GM23338 (cell line): Measurements from ENCODE around the gene ARHGEF25. TPM values are rescaled to one million over a fixed set of nuclear protein-coding genes. Genes with fewer than 3 reads are reported as not detected.

Experiments used
- ATAC-seq: fragments of 200-7000 bp; cut with Tn5 transposase; 3 replicates; pipeline ENCODE4 v1.9.1; 2020
- DNase-seq: peaks from one replicate; pipeline ENCODE4 v3.0.0-alpha.2; 2015; ENCODE audit warnings: low spot score
- H2AFZ ChIP-seq: fragments of 200-600 bp; sonication (generic); 2 replicates; pipeline ENCODE4 v1.8.0; 2016; ENCODE audit warnings: antibody characterized with exemption, mild to moderate bottlenecking, moderate library complexity
- H3F3A ChIP-seq: fragments of 200-600 bp; sonication (generic); replicated peaks from 2 replicates; pipeline ENCODE4 v1.8.0; 2017; ENCODE audit warnings: antibody characterized with exemption, mixed run types, low read depth
- H3K27ac ChIP-seq: fragments of 200-600 bp; sonication (generic); 2 replicates; pipeline ENCODE4 v1.6.1; 2016; ENCODE audit warnings: low read depth
- H3K27me3 ChIP-seq: fragments of 200-600 bp; sonication (generic); 2 replicates; pipeline ENCODE4 v1.8.0; 2016; ENCODE audit warnings: mild to moderate bottlenecking, mixed run types, moderate library complexity; ENCODE audit not compliant: insufficient read depth
- H3K36me3 ChIP-seq: fragments of 200-600 bp; sonication (generic); 2 replicates; pipeline ENCODE4 v1.8.0; 2016; ENCODE audit warnings: mild to moderate bottlenecking; ENCODE audit not compliant: insufficient read depth
- H3K4me1 ChIP-seq: fragments of 200-600 bp; sonication (generic); 2 replicates; pipeline ENCODE4 v1.8.0; 2016; ENCODE audit warnings: mild to moderate bottlenecking, moderate library complexity; ENCODE audit not compliant: insufficient read depth
- H3K4me2 ChIP-seq: fragments of 200-600 bp; sonication (generic); 2 replicates; pipeline ENCODE4 v1.7.1; 2017; ENCODE audit warnings: mixed run types
- H3K4me3 ChIP-seq: fragments of 200-600 bp; sonication (generic); 2 replicates; pipeline ENCODE4 v1.6.1; 2016; ENCODE audit warnings: mixed run types
- H3K79me2 ChIP-seq: fragments of 200-600 bp; sonication (generic); replicated peaks from 2 replicates; pipeline ENCODE4 v1.8.0; 2017; ENCODE audit warnings: mild to moderate bottlenecking; ENCODE audit not compliant: insufficient read depth
- H3K9me2 ChIP-seq: fragments of 200-600 bp; sonication (generic); 2 replicates; pipeline ENCODE4 v1.8.0; 2017; ENCODE audit not compliant: insufficient read depth
- H4K20me1 ChIP-seq: fragments of 200-600 bp; sonication (generic); replicated peaks from 2 replicates; pipeline ENCODE4 v1.8.0; 2017; ENCODE audit warnings: mild to moderate bottlenecking; ENCODE audit not compliant: insufficient read depth
- H3K27ac Mint-ChIP-seq: 2 replicates; pipeline ENCODE4 v1.8.0; 2020; ENCODE audit warnings: inconsistent platforms, mild to moderate bottlenecking, moderate library complexity, mixed read lengths
- H3K27me3 Mint-ChIP-seq: 3 replicates; pipeline ENCODE4 v1.8.0; 2022; ENCODE audit warnings: low read depth, mild to moderate bottlenecking, moderate library complexity, mixed read lengths, inconsistent platforms; ENCODE audit not compliant: insufficient read depth, poor library complexity
- H3K36me3 Mint-ChIP-seq: 3 replicates; pipeline ENCODE4 v1.8.0; 2021; ENCODE audit warnings: low read depth, mild to moderate bottlenecking, inconsistent platforms, moderate library complexity, mixed read lengths
- H3K4me1 Mint-ChIP-seq: 3 replicates; pipeline ENCODE4 v1.8.0; 2020; ENCODE audit warnings: mild to moderate bottlenecking, inconsistent platforms, mixed read lengths
- H3K4me3 Mint-ChIP-seq: 3 replicates; pipeline ENCODE4 v1.8.0; 2021; ENCODE audit warnings: moderate library complexity, mild to moderate bottlenecking, inconsistent platforms, mixed read lengths
- H3K9me3 Mint-ChIP-seq: 3 replicates; pipeline ENCODE4 v1.8.0; 2020; ENCODE audit warnings: moderate library complexity, mild to moderate bottlenecking, inconsistent platforms, mixed read lengths
- CREB1 ChIP-seq: fragments of 250-450 bp; sonication (Bioruptor Pico); IDR thresholded peaks from 2 replicates; pipeline ENCODE4 v1.5.0; 2020; ENCODE audit warnings: low read depth, mild to moderate bottlenecking, moderate library complexity
- EZH2 ChIP-seq: fragments of 200-600 bp; sonication (generic); IDR thresholded peaks from one replicate; pipeline ENCODE4 v1.8.0; 2017; ENCODE audit warnings: antibody characterized with exemption, mild to moderate bottlenecking, low read depth; ENCODE audit not compliant: unreplicated experiment
- EZH2phosphoT487 ChIP-seq: fragments of 200-600 bp; sonication (generic); IDR thresholded peaks from one replicate; pipeline ENCODE4 v1.8.1; 2018; ENCODE audit warnings: antibody characterized with exemption; ENCODE audit not compliant: unreplicated experiment
- JUNB ChIP-seq: IDR thresholded peaks from one replicate; pipeline ENCODE4 v1.6.1; 2016; ENCODE audit warnings: antibody characterized with exemption; ENCODE audit not compliant: unreplicated experiment
- NANOG ChIP-seq: IDR thresholded peaks from 2 replicates; pipeline ENCODE4 v1.6.1; 2016; ENCODE audit warnings: antibody characterized with exemption, borderline replicate concordance
- POLR2AphosphoS5 ChIP-seq: IDR thresholded peaks from 2 replicates; pipeline ENCODE4 v1.6.1; 2016; ENCODE audit warnings: antibody characterized with exemption, low read depth
- STAT1 ChIP-seq: IDR thresholded peaks from one replicate; pipeline ENCODE4 v1.6.1; 2016; ENCODE audit warnings: antibody characterized with exemption; ENCODE audit not compliant: unreplicated experiment
- ZNF114 ChIP-seq: fragments of 250-450 bp; sonication (Bioruptor Pico); IDR thresholded peaks from 2 replicates; pipeline ENCODE4 v1.5.0; 2020; ENCODE audit warnings: mild to moderate bottlenecking, moderate library complexity
- ZNF331 ChIP-seq: fragments of 250-450 bp; sonication (Bioruptor Pico); IDR thresholded peaks from 2 replicates; pipeline ENCODE4 v1.5.0; 2020; ENCODE audit warnings: low read depth, mild to moderate bottlenecking, moderate library complexity
- polyA plus RNA-seq: library from polyadenylated mRNA; unstranded; fragments of >200 nt; fragmentation: Nextera tagmentation; extraction: Ambion mirVana; gene quantifications from 2 replicates; pipeline ENCODE4 v1.2.1, GENCODE V29; 2016
- total RNA-seq: library from RNA; depleted of rRNA; stranded (reverse); fragments of >200 nt; shearing (Covaris generic); gene quantifications from 2 replicates; pipeline ENCODE4 v1.2.3, GENCODE V29; 2014
- TF ChIP-seq, protein P1 (sequence below): fragments of 250-450 bp; sonication (Bioruptor Pico); IDR thresholded peaks from 2 replicates; pipeline ENCODE4 v1.5.0; 2020; ENCODE audit warnings: mild to moderate bottlenecking, moderate library complexity
- TF ChIP-seq, protein P2 (sequence below): IDR thresholded peaks from one replicate; pipeline ENCODE4 v1.6.1; 2018; ENCODE audit warnings: antibody characterized with exemption; ENCODE audit not compliant: unreplicated experiment
- TF ChIP-seq, protein P3 (sequence below), 2 experiments: fragments of 200-600 bp in 1 of 2; sonication (generic) in 1 of 2; conservative IDR thresholded peaks; 2 replicates each; pipeline versions ENCODE4 v1.5.1 to v1.6.1; 2016 to 2017; ENCODE audit warnings: antibody characterized with exemption in 2 of 2, low read depth in 2 of 2, mild to moderate bottlenecking in 2 of 2, moderate library complexity in 1 of 2
- TF ChIP-seq, protein P4 (sequence below): IDR thresholded peaks from 2 replicates; pipeline ENCODE4 v1.6.1; 2016; ENCODE audit warnings: antibody characterized with exemption

The ARHGEF25 gene
- total and polyA plus RNA-seq, 2 experiments from 2014 or later: 0.53 to 10.2 TPM

DNA sequence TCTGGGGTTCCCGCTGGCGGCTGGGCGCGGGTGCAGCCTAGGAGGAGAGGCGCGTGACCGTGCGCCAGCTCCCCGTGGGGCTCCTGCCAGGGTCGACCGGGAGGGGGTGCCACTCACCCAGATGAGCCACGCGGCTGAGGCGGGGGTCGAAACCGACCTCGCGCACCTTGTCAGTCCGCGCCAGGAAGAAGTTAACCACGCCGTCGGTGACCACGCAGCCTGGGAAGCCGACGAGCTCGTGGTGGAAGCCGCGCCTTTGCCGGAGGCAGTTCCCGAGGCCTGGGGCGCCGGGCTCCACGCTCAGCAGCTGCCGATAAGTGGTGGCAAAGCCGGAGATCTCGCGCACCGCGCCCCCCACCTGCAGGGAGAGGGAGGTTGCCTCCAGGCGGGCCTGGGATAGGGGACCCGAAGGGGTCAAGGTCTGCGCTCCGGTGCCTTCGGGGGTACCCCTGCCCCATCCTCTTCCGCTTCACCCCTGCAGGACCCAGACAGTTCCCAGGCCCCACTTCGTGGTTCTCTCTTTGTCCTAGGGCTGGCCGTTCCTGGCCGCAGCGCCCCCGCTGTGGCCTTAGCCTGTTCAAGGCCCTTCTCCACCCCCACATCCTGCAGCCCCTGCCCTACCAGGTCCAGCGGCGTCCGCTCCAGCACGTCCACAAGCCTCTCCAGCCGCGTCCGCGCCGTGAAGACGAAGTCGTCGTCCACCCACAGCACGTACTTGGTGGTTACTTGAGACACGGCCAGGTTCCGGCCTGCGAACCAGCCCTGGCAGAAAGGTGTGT is 16.5 kb downstream of the ARHGEF25 start:
- no peaks in the 10 kb centered on the region for H3K36me3 ChIP-seq
- peak overlapping the region; percentile 63 for H3K4me3 Mint-ChIP-seq
- H3K36me3 Mint-ChIP-seq: no peaks in the 10 kb centered on the region
- H3K4me1 Mint-ChIP-seq: peaks cover 26% of the 10 kb centered on the region
- H2AFZ ChIP-seq: peak overlapping the region; percentile 84
- peaks cover 17% of the 10 kb centered on the region for H3K4me1 ChIP-seq
- peaks cover 12% of the 10 kb centered on the region; the same call in 1 of the 2 replicates for H3F3A ChIP-seq
- peak overlapping the region; percentile 84 for H3K4me2 ChIP-seq
- no peaks in the 10 kb centered on the region for H3K79me2 ChIP-seq
- H3K4me3 ChIP-seq: peak overlapping the region; percentile 55
- no peak overlapping the region for H3K27ac ChIP-seq
- H3K27ac Mint-ChIP-seq: no peak overlapping the region
- peaks cover 98% of the 10 kb centered on the region for H3K27me3 Mint-ChIP-seq
- TF ChIP-seq POLR2AphosphoS5 (no peak), STAT1 (no peak), JUNB (no peak), ZNF331 (CRISPR knock-in tag) (no peak), NANOG (no peak), EZH2 (peak; percentile 43), CREB1 (CRISPR knock-in tag) (no peak), EZH2phosphoT487 (peak; percentile 82), ZNF114 (CRISPR knock-in tag) (no peak)
- TF ChIP-seq, protein P1, sequence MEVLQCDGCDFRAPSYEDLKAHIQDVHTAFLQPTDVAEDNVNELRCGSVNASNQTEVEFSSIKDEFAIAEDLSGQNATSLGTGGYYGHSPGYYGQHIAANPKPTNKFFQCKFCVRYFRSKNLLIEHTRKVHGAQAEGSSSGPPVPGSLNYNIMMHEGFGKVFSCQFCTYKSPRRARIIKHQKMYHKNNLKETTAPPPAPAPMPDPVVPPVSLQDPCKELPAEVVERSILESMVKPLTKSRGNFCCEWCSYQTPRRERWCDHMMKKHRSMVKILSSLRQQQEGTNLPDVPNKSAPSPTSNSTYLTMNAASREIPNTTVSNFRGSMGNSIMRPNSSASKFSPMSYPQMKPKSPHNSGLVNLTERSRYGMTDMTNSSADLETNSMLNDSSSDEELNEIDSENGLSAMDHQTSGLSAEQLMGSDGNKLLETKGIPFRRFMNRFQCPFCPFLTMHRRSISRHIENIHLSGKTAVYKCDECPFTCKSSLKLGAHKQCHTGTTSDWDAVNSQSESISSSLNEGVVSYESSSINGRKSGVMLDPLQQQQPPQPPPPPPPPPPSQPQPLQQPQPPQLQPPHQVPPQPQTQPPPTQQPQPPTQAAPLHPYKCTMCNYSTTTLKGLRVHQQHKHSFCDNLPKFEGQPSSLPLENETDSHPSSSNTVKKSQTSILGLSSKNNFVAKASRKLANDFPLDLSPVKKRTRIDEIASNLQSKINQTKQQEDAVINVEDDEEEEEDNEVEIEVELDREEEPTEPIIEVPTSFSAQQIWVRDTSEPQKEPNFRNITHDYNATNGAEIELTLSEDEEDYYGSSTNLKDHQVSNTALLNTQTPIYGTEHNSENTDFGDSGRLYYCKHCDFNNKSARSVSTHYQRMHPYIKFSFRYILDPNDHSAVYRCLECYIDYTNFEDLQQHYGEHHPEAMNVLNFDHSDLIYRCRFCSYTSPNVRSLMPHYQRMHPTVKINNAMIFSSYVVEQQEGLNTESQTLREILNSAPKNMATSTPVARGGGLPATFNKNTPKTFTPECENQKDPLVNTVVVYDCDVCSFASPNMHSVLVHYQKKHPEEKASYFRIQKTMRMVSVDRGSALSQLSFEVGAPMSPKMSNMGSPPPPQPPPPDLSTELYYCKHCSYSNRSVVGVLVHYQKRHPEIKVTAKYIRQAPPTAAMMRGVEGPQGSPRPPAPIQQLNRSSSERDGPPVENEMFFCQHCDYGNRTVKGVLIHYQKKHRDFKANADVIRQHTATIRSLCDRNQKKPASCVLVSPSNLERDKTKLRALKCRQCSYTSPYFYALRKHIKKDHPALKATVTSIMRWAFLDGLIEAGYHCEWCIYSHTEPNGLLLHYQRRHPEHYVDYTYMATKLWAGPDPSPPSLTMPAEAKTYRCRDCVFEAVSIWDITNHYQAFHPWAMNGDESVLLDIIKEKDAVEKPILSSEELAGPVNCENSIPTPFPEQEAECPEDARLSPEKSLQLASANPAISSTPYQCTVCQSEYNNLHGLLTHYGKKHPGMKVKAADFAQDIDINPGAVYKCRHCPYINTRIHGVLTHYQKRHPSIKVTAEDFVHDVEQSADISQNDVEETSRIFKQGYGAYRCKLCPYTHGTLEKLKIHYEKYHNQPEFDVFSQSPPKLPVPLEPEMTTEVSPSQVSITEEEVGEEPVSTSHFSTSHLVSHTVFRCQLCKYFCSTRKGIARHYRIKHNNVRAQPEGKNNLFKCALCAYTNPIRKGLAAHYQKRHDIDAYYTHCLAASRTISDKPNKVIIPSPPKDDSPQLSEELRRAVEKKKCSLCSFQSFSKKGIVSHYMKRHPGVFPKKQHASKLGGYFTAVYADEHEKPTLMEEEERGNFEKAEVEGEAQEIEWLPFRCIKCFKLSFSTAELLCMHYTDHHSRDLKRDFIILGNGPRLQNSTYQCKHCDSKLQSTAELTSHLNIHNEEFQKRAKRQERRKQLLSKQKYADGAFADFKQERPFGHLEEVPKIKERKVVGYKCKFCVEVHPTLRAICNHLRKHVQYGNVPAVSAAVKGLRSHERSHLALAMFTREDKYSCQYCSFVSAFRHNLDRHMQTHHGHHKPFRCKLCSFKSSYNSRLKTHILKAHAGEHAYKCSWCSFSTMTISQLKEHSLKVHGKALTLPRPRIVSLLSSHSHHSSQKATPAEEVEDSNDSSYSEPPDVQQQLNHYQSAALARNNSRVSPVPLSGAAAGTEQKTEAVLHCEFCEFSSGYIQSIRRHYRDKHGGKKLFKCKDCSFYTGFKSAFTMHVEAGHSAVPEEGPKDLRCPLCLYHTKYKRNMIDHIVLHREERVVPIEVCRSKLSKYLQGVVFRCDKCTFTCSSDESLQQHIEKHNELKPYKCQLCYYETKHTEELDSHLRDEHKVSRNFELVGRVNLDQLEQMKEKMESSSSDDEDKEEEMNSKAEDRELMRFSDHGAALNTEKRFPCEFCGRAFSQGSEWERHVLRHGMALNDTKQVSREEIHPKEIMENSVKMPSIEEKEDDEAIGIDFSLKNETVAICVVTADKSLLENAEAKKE (CRISPR knock-in tag): no peak
- TF ChIP-seq, protein P2, sequence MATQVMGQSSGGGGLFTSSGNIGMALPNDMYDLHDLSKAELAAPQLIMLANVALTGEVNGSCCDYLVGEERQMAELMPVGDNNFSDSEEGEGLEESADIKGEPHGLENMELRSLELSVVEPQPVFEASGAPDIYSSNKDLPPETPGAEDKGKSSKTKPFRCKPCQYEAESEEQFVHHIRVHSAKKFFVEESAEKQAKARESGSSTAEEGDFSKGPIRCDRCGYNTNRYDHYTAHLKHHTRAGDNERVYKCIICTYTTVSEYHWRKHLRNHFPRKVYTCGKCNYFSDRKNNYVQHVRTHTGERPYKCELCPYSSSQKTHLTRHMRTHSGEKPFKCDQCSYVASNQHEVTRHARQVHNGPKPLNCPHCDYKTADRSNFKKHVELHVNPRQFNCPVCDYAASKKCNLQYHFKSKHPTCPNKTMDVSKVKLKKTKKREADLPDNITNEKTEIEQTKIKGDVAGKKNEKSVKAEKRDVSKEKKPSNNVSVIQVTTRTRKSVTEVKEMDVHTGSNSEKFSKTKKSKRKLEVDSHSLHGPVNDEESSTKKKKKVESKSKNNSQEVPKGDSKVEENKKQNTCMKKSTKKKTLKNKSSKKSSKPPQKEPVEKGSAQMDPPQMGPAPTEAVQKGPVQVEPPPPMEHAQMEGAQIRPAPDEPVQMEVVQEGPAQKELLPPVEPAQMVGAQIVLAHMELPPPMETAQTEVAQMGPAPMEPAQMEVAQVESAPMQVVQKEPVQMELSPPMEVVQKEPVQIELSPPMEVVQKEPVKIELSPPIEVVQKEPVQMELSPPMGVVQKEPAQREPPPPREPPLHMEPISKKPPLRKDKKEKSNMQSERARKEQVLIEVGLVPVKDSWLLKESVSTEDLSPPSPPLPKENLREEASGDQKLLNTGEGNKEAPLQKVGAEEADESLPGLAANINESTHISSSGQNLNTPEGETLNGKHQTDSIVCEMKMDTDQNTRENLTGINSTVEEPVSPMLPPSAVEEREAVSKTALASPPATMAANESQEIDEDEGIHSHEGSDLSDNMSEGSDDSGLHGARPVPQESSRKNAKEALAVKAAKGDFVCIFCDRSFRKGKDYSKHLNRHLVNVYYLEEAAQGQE: no peak
- TF ChIP-seq, protein P3, sequence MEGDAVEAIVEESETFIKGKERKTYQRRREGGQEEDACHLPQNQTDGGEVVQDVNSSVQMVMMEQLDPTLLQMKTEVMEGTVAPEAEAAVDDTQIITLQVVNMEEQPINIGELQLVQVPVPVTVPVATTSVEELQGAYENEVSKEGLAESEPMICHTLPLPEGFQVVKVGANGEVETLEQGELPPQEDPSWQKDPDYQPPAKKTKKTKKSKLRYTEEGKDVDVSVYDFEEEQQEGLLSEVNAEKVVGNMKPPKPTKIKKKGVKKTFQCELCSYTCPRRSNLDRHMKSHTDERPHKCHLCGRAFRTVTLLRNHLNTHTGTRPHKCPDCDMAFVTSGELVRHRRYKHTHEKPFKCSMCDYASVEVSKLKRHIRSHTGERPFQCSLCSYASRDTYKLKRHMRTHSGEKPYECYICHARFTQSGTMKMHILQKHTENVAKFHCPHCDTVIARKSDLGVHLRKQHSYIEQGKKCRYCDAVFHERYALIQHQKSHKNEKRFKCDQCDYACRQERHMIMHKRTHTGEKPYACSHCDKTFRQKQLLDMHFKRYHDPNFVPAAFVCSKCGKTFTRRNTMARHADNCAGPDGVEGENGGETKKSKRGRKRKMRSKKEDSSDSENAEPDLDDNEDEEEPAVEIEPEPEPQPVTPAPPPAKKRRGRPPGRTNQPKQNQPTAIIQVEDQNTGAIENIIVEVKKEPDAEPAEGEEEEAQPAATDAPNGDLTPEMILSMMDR (conservative IDR thresholded peaks at IDR 0.05; ENCODE audit: low read depth in 2 of 2): peak; percentile 34 to 57; a peak in 3 of 4 replicates
- TF ChIP-seq, protein P4, sequence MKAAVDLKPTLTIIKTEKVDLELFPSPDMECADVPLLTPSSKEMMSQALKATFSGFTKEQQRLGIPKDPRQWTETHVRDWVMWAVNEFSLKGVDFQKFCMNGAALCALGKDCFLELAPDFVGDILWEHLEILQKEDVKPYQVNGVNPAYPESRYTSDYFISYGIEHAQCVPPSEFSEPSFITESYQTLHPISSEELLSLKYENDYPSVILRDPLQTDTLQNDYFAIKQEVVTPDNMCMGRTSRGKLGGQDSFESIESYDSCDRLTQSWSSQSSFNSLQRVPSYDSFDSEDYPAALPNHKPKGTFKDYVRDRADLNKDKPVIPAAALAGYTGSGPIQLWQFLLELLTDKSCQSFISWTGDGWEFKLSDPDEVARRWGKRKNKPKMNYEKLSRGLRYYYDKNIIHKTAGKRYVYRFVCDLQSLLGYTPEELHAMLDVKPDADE: no peak
- no peaks in the 10 kb centered on the region for H3K9me3 Mint-ChIP-seq
- H4K20me1 ChIP-seq: peaks cover 27% of the 10 kb centered on the region
- DNase-seq (peak; percentile 50), ATAC-seq (peak; percentile 17)
- peaks cover 100% of the 10 kb centered on the region for H3K27me3 ChIP-seq
- H3K9me2 ChIP-seq: no peaks in the 10 kb centered on the region
